HepG2 (cell line): Measurements from ENCODE around the gene SRSF4. TPM values are rescaled to one million over a fixed set of nuclear protein-coding genes. Genes with fewer than 3 reads are reported as not detected.

Source experiments
- CREBL2 ChIP-seq: sonication (generic); formaldehyde crosslinking; IDR thresholded peaks from 2 replicates; pipeline ENCODE4 v1.8.1; 2023; ENCODE audit warnings: missing genetic modification reagents, mild to moderate bottlenecking, borderline replicate concordance
- polyA plus RNA-seq, 8 experiments: library from polyadenylated mRNA; depleted of rRNA in 3 of 8; stranded (reverse) in 7 of 8; unstranded in 1 of 8; fragments of >200 nt; fragmentation: Illumina TruSeq in 4 of 8; extraction: Trizol in 4 of 8; gene quantifications; 2 replicates each; pipeline versions ENCODE4 v1.2.1 to v1.2.3, GENCODE V29; 2011 to 2016; ENCODE audit warnings: low read depth in 4 of 8, missing spikeins in 1 of 8, mixed read lengths in 1 of 8; ENCODE audit not compliant: insufficient read depth in 1 of 8
- total RNA-seq, 5 experiments: library from RNA; depleted of rRNA; stranded (reverse); fragments of >200 nt; fragmentation: Illumina TruSeq; extraction: Trizol; gene quantifications; 2 replicates each; pipeline ENCODE4 v1.2.3, GENCODE V29; 2016; ENCODE audit warnings: low read depth in 1 of 5
- TF ChIP-seq, protein P1 (sequence below), 2 experiments: fragments of 450-650 bp in 1 of 2; sonication (generic) in 1 of 2; formaldehyde crosslinking in 1 of 2; IDR thresholded peaks; 2 replicates each; pipeline versions ENCODE4 v1.6.1 to v1.8.0; 2016 to 2022; ENCODE audit warnings: antibody characterized with exemption in 1 of 2, mild to moderate bottlenecking in 1 of 2, missing genetic modification reagents in 1 of 2

The SRSF4 gene
- total and polyA plus RNA-seq, 2 of the 13 experiments (the other 11 are each of a cell fraction or from before 2014, with no cell fraction given): 37.7 to 50.9 TPM

- TF ChIP-seq, protein P1, sequence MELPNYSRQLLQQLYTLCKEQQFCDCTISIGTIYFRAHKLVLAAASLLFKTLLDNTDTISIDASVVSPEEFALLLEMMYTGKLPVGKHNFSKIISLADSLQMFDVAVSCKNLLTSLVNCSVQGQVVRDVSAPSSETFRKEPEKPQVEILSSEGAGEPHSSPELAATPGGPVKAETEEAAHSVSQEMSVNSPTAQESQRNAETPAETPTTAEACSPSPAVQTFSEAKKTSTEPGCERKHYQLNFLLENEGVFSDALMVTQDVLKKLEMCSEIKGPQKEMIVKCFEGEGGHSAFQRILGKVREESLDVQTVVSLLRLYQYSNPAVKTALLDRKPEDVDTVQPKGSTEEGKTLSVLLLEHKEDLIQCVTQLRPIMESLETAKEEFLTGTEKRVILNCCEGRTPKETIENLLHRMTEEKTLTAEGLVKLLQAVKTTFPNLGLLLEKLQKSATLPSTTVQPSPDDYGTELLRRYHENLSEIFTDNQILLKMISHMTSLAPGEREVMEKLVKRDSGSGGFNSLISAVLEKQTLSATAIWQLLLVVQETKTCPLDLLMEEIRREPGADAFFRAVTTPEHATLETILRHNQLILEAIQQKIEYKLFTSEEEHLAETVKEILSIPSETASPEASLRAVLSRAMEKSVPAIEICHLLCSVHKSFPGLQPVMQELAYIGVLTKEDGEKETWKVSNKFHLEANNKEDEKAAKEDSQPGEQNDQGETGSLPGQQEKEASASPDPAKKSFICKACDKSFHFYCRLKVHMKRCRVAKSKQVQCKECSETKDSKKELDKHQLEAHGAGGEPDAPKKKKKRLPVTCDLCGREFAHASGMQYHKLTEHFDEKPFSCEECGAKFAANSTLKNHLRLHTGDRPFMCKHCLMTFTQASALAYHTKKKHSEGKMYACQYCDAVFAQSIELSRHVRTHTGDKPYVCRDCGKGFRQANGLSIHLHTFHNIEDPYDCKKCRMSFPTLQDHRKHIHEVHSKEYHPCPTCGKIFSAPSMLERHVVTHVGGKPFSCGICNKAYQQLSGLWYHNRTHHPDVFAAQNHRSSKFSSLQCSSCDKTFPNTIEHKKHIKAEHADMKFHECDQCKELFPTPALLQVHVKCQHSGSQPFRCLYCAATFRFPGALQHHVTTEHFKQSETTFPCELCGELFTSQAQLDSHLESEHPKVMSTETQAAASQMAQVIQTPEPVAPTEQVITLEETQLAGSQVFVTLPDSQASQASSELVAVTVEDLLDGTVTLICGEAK (IDR thresholded peaks at IDR 0.05): no peak
- TF ChIP-seq, protein P1 (CRISPR knock-in tag; IDR thresholded peaks at IDR 0.05): no peak
- TF ChIP-seq CREBL2 (CRISPR knock-in tag): no peak
Observed at GRCh38 chr1:29133861-29134694, 47.6 kb downstream of the SRSF4 start (continued).
